Measurements from ENCODE around the gene CNDP1.
"Not testable (repeated sequence)": the region's sequence is repeated elsewhere in the genome, so short reads cannot be mapped to it uniquely, and the experiment has no call there.

The CNDP1 gene

DNA sequence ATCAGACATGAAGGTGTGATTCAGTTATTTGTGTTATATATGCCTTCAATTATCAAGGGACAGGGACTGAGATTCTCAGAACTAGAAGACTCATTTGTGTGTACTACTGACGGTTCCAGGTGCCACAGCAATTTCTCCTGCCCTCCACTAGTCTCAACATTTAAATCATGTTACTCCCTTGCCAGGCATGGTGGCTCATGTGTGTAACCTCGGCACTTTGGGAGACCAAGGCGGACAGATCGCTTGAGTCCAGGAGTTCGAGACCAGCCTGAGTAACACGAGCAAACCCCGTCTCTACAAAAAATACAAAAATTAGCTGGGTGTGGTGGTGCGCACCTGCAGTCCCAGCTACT, 37.0 kb upstream of the CNDP1 start:
- H3K36me3 ChIP-seq (replicated peaks), result peaks cover 8% of the 10 kb centered on the region
- peak overlapping the region; percentile 91 for H3K4me3 ChIP-seq (ENCODE audit: low read depth, low read length)
- in situ Hi-C loops (cut with HindIII; ENCODE audit: low pct_ligation_motif_present, low sequenced_read_pairs), result no loop called here
- DNase-seq, result no peak
- TF ChIP-seq, protein P1, sequence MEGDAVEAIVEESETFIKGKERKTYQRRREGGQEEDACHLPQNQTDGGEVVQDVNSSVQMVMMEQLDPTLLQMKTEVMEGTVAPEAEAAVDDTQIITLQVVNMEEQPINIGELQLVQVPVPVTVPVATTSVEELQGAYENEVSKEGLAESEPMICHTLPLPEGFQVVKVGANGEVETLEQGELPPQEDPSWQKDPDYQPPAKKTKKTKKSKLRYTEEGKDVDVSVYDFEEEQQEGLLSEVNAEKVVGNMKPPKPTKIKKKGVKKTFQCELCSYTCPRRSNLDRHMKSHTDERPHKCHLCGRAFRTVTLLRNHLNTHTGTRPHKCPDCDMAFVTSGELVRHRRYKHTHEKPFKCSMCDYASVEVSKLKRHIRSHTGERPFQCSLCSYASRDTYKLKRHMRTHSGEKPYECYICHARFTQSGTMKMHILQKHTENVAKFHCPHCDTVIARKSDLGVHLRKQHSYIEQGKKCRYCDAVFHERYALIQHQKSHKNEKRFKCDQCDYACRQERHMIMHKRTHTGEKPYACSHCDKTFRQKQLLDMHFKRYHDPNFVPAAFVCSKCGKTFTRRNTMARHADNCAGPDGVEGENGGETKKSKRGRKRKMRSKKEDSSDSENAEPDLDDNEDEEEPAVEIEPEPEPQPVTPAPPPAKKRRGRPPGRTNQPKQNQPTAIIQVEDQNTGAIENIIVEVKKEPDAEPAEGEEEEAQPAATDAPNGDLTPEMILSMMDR (IDR thresholded peaks at IDR 0.05; ENCODE audit: low read depth, low read length, missing control alignments), result no peak
- H3K27ac ChIP-seq, result no peak overlapping the region
- H3K27me3 ChIP-seq (replicated peaks), result no peaks in the 10 kb centered on the region

GRCh38 chr18:74497778-74498177, 36.5 kb upstream of the CNDP1 start:
- no peak overlapping the region for H3K4me3 ChIP-seq (ENCODE audit: low read depth, low read length)
- DNase-seq, result no peak
- peaks cover 12% of the 10 kb centered on the region for H3K36me3 ChIP-seq (replicated peaks)
- H3K27me3 ChIP-seq (replicated peaks), result no peaks in the 10 kb centered on the region
- no peak overlapping the region for H3K27ac ChIP-seq
- TF ChIP-seq, protein P1 (IDR thresholded peaks at IDR 0.05; ENCODE audit: low read depth, low read length, missing control alignments), result no peak
- in situ Hi-C loops (cut with HindIII; ENCODE audit: low pct_ligation_motif_present, low sequenced_read_pairs), result no loop called here

- Histone ChIP-seq H3K27ac (peak overlapping the region; percentile 55), H3K36me3 (replicated peaks) (peaks cover 16% of the 10 kb centered on the region), H3K4me3 (ENCODE audit: low read depth, low read length) (no peak overlapping the region), H3K27me3 (replicated peaks) (no peaks in the 10 kb centered on the region)
- TF ChIP-seq, protein P1 (IDR thresholded peaks at IDR 0.05; ENCODE audit: low read depth, low read length, missing control alignments), result no peak
- DNase-seq, result no peak
- in situ Hi-C loops (cut with HindIII; ENCODE audit: low pct_ligation_motif_present, low sequenced_read_pairs), result no loop called here
These were observed 35.3 kb upstream of the CNDP1 start for GRCh38 chr18:74498712-74499627.

DNA sequence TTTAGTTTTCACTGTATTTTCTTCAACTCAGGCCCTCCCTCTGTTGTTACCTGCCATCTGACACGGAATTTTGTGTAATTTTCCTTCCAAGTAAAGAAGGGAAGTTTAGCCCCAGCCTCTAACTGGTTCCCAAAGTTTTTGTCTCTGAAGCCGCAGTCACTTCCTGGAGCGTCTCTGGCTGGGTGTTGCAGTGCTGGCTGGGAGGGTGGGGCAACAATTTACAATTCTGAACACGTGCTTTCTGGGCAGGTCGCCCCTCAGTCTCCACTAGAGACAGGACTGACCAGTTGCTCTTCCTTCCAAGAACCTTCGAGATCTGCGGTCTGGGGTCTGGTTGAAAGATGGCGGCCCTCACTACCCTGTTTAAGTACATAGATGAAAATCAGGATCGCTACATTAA, 34.7 kb upstream of the CNDP1 start:
- Histone ChIP-seq H3K27ac (peak overlapping the region; percentile 55), H3K36me3 (replicated peaks) (peaks cover 17% of the 10 kb centered on the region), H3K4me3 (ENCODE audit: low read depth, low read length) (no peak overlapping the region), H3K27me3 (replicated peaks) (no peaks in the 10 kb centered on the region)
- TF ChIP-seq, protein P1 (IDR thresholded peaks at IDR 0.05; ENCODE audit: low read depth, low read length, missing control alignments), result no peak
- in situ Hi-C loops (cut with HindIII; ENCODE audit: low pct_ligation_motif_present, low sequenced_read_pairs), result no loop called here
- peak; percentile 18 for DNase-seq

GRCh38 chr18:74500372-74500771, 33.9 kb upstream of the CNDP1 start:
- no peak overlapping the region for H3K27ac ChIP-seq
- TF ChIP-seq, protein P1 (IDR thresholded peaks at IDR 0.05; ENCODE audit: low read depth, low read length, missing control alignments), result no peak
- H3K4me3 ChIP-seq (ENCODE audit: low read depth, low read length), result no peak overlapping the region
- peaks cover 19% of the 10 kb centered on the region for H3K36me3 ChIP-seq (replicated peaks)
- in situ Hi-C loops (cut with HindIII; ENCODE audit: low pct_ligation_motif_present, low sequenced_read_pairs), result no loop called here
- no peak for DNase-seq
- H3K27me3 ChIP-seq (replicated peaks), result no peaks in the 10 kb centered on the region

DNA sequence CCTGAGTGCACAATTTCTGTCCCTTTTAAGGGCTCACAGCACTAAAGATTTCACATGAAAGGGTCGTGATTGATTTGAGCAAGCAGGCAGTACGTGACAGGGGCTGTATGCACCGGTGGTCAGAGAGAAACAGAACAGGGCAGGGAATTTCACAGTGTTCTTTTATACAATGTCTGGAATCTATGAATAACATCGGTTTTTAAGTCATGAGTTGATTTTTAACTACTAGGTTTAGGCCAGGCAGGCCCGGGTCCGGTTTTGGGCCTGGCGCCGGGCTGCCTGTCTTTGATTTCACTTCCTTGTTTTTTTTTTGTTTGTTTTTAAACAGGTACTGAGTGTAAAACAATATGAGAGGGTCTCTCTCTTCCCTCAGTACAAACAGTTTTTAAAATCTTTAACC, 33.5 kb upstream of the CNDP1 start:
- DNase-seq, result not testable (repeated sequence)

More for the DNA sequence above, 33.5 kb upstream of the CNDP1 start:
- H3K27me3 ChIP-seq (replicated peaks); H3K4me3 ChIP-seq (ENCODE audit: low read depth, low read length); H3K27ac ChIP-seq; in situ Hi-C loops (cut with HindIII; ENCODE audit: low pct_ligation_motif_present, low sequenced_read_pairs): not testable (repeated sequence)
- H3K36me3 ChIP-seq (replicated peaks), result peaks cover 19% of the 10 kb centered on the region
